ENCODE measurements around the gene FAM184B. TPM values are rescaled to one million over a fixed set of nuclear protein-coding genes. Genes with fewer than 3 reads are reported as not detected.

FAM184B gene
- total RNA-seq, 1 experiment from 2014 or later, result 0.07 TPM

DNA sequence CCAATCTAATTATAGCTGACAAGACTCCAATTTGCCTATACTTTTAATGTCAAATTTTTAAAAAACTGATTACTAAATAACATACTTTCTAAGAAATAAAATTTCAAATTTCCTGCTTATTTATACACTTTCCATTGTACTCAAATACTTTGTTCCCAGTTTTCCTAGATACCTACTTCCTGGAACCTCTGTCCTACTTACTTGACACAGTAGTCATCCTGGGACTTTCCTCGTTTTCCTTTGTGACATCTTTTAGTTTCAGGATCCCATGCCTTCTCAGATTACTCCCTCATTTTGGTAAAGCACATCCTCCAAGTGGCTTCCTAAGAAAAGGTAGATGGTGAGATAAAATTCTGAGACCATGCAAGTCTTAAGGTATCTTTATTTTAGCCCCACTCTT, 13.3 kb upstream of the FAM184B start:
- H3K4me1 ChIP-seq (ENCODE audit: control insufficient read depth in 1 of 2, insufficient read depth in 2 of 2, low read length in 2 of 2), result no peaks in the 10 kb centered on the region
- no peak overlapping the region for H3K4me2 ChIP-seq (ENCODE audit: low read length)
- H2AFZ ChIP-seq (ENCODE audit: low read depth, low read length, poor library complexity, severe bottlenecking), result no peak overlapping the region
- TF ChIP-seq POLR2A (IDR thresholded peaks at IDR 0.05; ENCODE audit: borderline replicate concordance, extremely low read depth, insufficient read depth, insufficient read length) (no peak), EGR1 (IDR thresholded peaks at IDR 0.05; ENCODE audit: low read depth) (no peak), ELF1 (IDR thresholded peaks at IDR 0.05; ENCODE audit: borderline replicate concordance, low read depth) (0 out of 2 replicates have a peak, but pooled peaks have one; percentile 10), POLR2AphosphoS5 (IDR thresholded peaks at IDR 0.05; ENCODE audit: low read depth, low read length) (no peak), SIN3A (IDR thresholded peaks at IDR 0.05; ENCODE audit: low read depth) (no peak)
- H3K27ac ChIP-seq (ENCODE audit: low read depth, low read length), result no peak overlapping the region
- H3K9me2 ChIP-seq (ENCODE audit: insufficient read depth), result no peaks in the 10 kb centered on the region
- H3K9ac ChIP-seq (ENCODE audit: low read length), result no peak overlapping the region
- no peaks in the 10 kb centered on the region for H4K20me1 ChIP-seq (ENCODE audit: insufficient read depth)
- ATAC-seq (no peak), DNase-seq (ENCODE audit: low read depth, low spot score) (no peak)
- H3K79me2 ChIP-seq (ENCODE audit: insufficient read depth, low read length), result no peaks in the 10 kb centered on the region
- no TSS peak for BruUV-seq (replicated peaks)
- H3K4me3 ChIP-seq (replicated peaks in 1 of 2; ENCODE audit: low read depth in 1 of 2, low read length in 2 of 2), result no peak overlapping the region
- ChIA-PET CTCF (interaction anchor here (1.0 kb wide), 1 partner anchor 22 kb away, joined by 3 read pairs; no protein-coding TSS in a partner anchor), RAD21 (ENCODE audit: low non-redundant PET in 1 of 2, low total read pairs in 2 of 2, uncharacterized antibody in 2 of 2, unreplicated experiment in 2 of 2) (no interaction called here), POLR2A (no interaction called here)
- H3K27me3 ChIP-seq (ENCODE audit: insufficient read depth, low read length), result no peaks in the 10 kb centered on the region
- no peaks in the 10 kb centered on the region for H3K9me3 ChIP-seq (ENCODE audit: control insufficient read depth in 1 of 2, insufficient read depth in 1 of 2, low read depth in 1 of 2, low read length in 2 of 2)
- intact Hi-C loops (cut with micrococcal nuclease), result no loop called here
- peaks cover 0 to 2% of the 10 kb centered on the region in 2 experiments; a peak in 1 of 4 replicates for H3K36me3 ChIP-seq (ENCODE audit: control insufficient read depth in 1 of 2, insufficient read depth in 2 of 2, low read length in 2 of 2)

- ATAC-seq (no peak), DNase-seq (ENCODE audit: low read depth, low spot score) (no peak)
- H3K79me2 ChIP-seq (ENCODE audit: insufficient read depth, low read length), result no peaks in the 10 kb centered on the region
- BruUV-seq (replicated peaks), result no TSS peak
- intact Hi-C loops (cut with micrococcal nuclease), result no loop called here
- ChIA-PET RAD21 (ENCODE audit: low non-redundant PET in 1 of 2, low total read pairs in 2 of 2, uncharacterized antibody in 2 of 2, unreplicated experiment in 2 of 2) (no interaction called here), POLR2A (no interaction called here), CTCF (no interaction called here)
- H3K9ac ChIP-seq (ENCODE audit: low read length), result no peak overlapping the region
- no peak overlapping the region for H2AFZ ChIP-seq (ENCODE audit: low read depth, low read length, poor library complexity, severe bottlenecking)
- H3K36me3 ChIP-seq (ENCODE audit: control insufficient read depth in 1 of 2, insufficient read depth in 2 of 2, low read length in 2 of 2), result no peaks in the 10 kb centered on the region
- no peaks in the 10 kb centered on the region for H3K27me3 ChIP-seq (ENCODE audit: insufficient read depth, low read length)
- H3K9me3 ChIP-seq (ENCODE audit: control insufficient read depth in 1 of 2, insufficient read depth in 1 of 2, low read depth in 1 of 2, low read length in 2 of 2), result no peaks in the 10 kb centered on the region
- no peaks in the 10 kb centered on the region for H3K9me2 ChIP-seq (ENCODE audit: insufficient read depth)
- no peak overlapping the region for H3K4me2 ChIP-seq (ENCODE audit: low read length)
- H3K4me1 ChIP-seq (ENCODE audit: control insufficient read depth in 1 of 2, insufficient read depth in 2 of 2, low read length in 2 of 2), result peaks cover 0 to 7% of the 10 kb centered on the region in 2 experiments; a peak in 1 of 4 replicates
- no peaks in the 10 kb centered on the region for H4K20me1 ChIP-seq (ENCODE audit: insufficient read depth)
- H3K4me3 ChIP-seq (replicated peaks in 1 of 2; ENCODE audit: low read depth in 1 of 2, low read length in 2 of 2), result no peak overlapping the region
- no peak overlapping the region for H3K27ac ChIP-seq (ENCODE audit: low read depth, low read length)
- TF ChIP-seq, protein P1, sequence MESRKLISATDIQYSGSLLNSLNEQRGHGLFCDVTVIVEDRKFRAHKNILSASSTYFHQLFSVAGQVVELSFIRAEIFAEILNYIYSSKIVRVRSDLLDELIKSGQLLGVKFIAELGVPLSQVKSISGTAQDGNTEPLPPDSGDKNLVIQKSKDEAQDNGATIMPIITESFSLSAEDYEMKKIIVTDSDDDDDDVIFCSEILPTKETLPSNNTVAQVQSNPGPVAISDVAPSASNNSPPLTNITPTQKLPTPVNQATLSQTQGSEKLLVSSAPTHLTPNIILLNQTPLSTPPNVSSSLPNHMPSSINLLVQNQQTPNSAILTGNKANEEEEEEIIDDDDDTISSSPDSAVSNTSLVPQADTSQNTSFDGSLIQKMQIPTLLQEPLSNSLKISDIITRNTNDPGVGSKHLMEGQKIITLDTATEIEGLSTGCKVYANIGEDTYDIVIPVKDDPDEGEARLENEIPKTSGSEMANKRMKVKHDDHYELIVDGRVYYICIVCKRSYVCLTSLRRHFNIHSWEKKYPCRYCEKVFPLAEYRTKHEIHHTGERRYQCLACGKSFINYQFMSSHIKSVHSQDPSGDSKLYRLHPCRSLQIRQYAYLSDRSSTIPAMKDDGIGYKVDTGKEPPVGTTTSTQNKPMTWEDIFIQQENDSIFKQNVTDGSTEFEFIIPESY (IDR thresholded peaks at IDR 0.05; ENCODE audit: extremely low read depth, insufficient replicate concordance, low read length), result no peak
- TF ChIP-seq EZH2phosphoT487 (IDR thresholded peaks at IDR 0.05; ENCODE audit: borderline replicate concordance) (no peak), RAD21 (IDR thresholded peaks at IDR 0.05; ENCODE audit: low read depth) (no peak), SIN3A (IDR thresholded peaks at IDR 0.05; ENCODE audit: low read depth) (no peak), CTCF (IDR thresholded peaks at IDR 0.05 in 2 of 3, conservative IDR thresholded peaks at IDR 0.05 in 1 of 3; ENCODE audit: borderline replicate concordance in 1 of 3, insufficient read depth in 1 of 3, low read depth in 2 of 3, low read length in 2 of 3) (no peak), EGR1 (IDR thresholded peaks at IDR 0.05; ENCODE audit: low read depth) (no peak), ZFX (IDR thresholded peaks at IDR 0.05) (no peak), YY1 (IDR thresholded peaks at IDR 0.05; ENCODE audit: extremely low read depth, insufficient replicate concordance, low read depth, low read length) (no peak), JUND (IDR thresholded peaks at IDR 0.05) (no peak), TCF7L2 (IDR thresholded peaks at IDR 0.05; ENCODE audit: borderline replicate concordance, extremely low read depth, insufficient read depth, insufficient read length) (no peak)
- TF ChIP-seq, protein P2, sequence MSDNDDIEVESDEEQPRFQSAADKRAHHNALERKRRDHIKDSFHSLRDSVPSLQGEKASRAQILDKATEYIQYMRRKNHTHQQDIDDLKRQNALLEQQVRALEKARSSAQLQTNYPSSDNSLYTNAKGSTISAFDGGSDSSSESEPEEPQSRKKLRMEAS (IDR thresholded peaks at IDR 0.05), result no peak
These were observed 7.5 kb upstream of the FAM184B start for GRCh38 chr4:17788956-17789355.

All from HCT116 (cell line).